Adrenal gland (tissue), 5 donors: ENCODE results near the gene MTUS2.

Experiments
- CTCF ChIP-seq, 6 experiments: fragments of 450-650 bp in 4 of 6; fragments of 200-600 bp in 2 of 6; sonication (generic) in 1 of 6; IDR thresholded peaks; 1 replicate in 5 of 6; 2 replicates in 1 of 6; pipeline versions ENCODE4 v1.5.1 to v1.8.0; 2016 to 2021; ENCODE audit warnings: antibody characterized with exemption in 6 of 6, mild to moderate bottlenecking in 2 of 6, moderate library complexity in 1 of 6
- POLR2A ChIP-seq, 2 donors: fragments of 450-650 bp; IDR thresholded peaks; one replicate each; pipeline ENCODE4 v1.6.1; 2017; ENCODE audit warnings: antibody characterized with exemption in 2 of 2, mild to moderate bottlenecking in 2 of 2, moderate library complexity in 1 of 2
- donor health status: DM: no; HTN: no; CAD: no.

DNA sequence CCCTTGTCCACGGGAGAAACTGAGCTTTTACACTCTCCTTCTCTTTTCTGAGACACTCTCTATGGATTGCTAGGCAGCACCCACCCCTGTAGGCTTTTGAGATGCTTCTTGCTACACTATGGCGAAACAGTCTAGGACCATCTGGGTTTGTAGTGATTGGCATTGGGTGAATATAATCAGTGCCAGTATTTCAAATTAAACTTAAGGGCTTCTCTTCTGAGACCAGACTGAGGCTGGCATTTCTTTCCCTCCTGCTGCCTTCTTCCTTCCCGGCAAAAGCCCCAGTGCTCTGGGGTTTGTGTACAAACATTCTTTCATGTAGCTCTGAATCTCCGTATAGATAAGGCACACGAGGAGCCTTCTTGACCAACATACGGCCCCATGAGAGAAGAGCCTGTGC lies 498.6 kb downstream of the MTUS2 start:
- TF ChIP-seq CTCF (IDR thresholded peaks at IDR 0.05) (no peak), POLR2A (IDR thresholded peaks at IDR 0.05) (no peak)
